Kidney (tissue), 14 donors: ENCODE data around the gene AMMECR1. TPM values are rescaled to one million over a fixed set of nuclear protein-coding genes. Genes with fewer than 3 reads are reported as not detected.

Experiments used
- DNase-seq, 5 donors: peaks; one replicate each; pipeline ENCODE4 v3.0.0-alpha.2; 2013 to 2020
- FAIRE-seq: peaks from 2 replicates; lab custom pipeline; 2012; peaks lifted over from hg19 to GRCh38; lab: Jason Lieb, UNC
- H3K27ac ChIP-seq, 2 donors: one replicate each; pipeline ENCODE4 v1.7.0; 2013; ENCODE audit warnings: low read depth in 2 of 2, low read length in 2 of 2, inconsistent platforms in 1 of 2
- H3K27me3 ChIP-seq: one replicate; pipeline ENCODE4 v1.7.1; 2013; ENCODE audit warnings: low read length, inconsistent platforms; ENCODE audit not compliant: control insufficient read depth, insufficient read depth
- H3K36me3 ChIP-seq, 3 donors: one replicate each; pipeline versions ENCODE4 v1.7.0 to v1.7.1; 2013; ENCODE audit warnings: low read length in 3 of 3, control low read depth in 1 of 3, inconsistent platforms in 1 of 3; ENCODE audit not compliant: insufficient read depth in 3 of 3, control insufficient read depth in 2 of 3
- H3K4me1 ChIP-seq, 3 donors: one replicate each; pipeline versions ENCODE4 v1.7.0 to v1.7.1; 2013; ENCODE audit warnings: low read length in 3 of 3, inconsistent platforms in 1 of 3, low read depth in 1 of 3; ENCODE audit not compliant: control insufficient read depth in 2 of 3, insufficient read depth in 2 of 3
- H3K4me3 ChIP-seq, 3 donors: one replicate each; pipeline versions ENCODE4 v1.7.0 to v1.8.1; 2013; ENCODE audit warnings: low read length in 3 of 3, control low read depth in 1 of 3, inconsistent platforms in 1 of 3
- H3K9ac ChIP-seq, 3 donors: one replicate each; pipeline versions ENCODE4 v1.7.0 to v1.7.1; 2013; ENCODE audit warnings: low read length in 3 of 3, control low read depth in 1 of 3, inconsistent platforms in 1 of 3
- H3K9me3 ChIP-seq, 3 donors: one replicate each; pipeline versions ENCODE4 v1.7.0 to v1.7.1; 2013; ENCODE audit warnings: low read length in 3 of 3, control low read depth in 1 of 3, inconsistent platforms in 1 of 3; ENCODE audit not compliant: control insufficient read depth in 2 of 3, insufficient read depth in 1 of 3
- CTCF ChIP-seq: IDR thresholded peaks from 3 replicates; pipeline ENCODE4 v1.5.1; 2012; ENCODE audit warnings: mild to moderate bottlenecking, moderate library complexity, borderline replicate concordance; ENCODE audit not compliant: insufficient read depth; ENCODE audit errors: extremely low read depth
- intact Hi-C: fragments of 100-400 bp; cut with DNase I; formaldehyde crosslinking; loops from one replicate; pipeline ENCODE4 v1.11.1; 2022
- polyA plus RNA-seq: library from polyadenylated mRNA; stranded (reverse); fragments of 350-450 nt; fragmentation: Illumina TruSeq; extraction: RNeasy Lipid Tissue Mini Kit (QIAGEN cat#74804); gene quantifications from one replicate; pipeline ENCODE4 v1.2.3, GENCODE V29; 2014; ENCODE audit warnings: low read depth, low replicate concordance; ENCODE audit not compliant: insufficient read depth
- total RNA-seq: library from RNA; stranded (reverse); fragmentation: NEBNext Ultra II Directional; extraction: Animal tissue kit (Norgen Biotek cat#: 25700); gene quantifications from one replicate; pipeline ENCODE4 v1.2.1, GENCODE V29; 2021
- donor health status: control.
- donor health status: control.
- donor health status: control.
- donor health status: control.
- donor health status: control.
- donor health status: DM: yes; HTN: yes; CAD: no.
- donor health status: Normal renal cell carcinoma (clear cell type).

The AMMECR1 gene
- total and polyA plus RNA-seq, 2 donors from 2014 or later: 4.4 to 11.0 TPM

GRCh38 chrX:110162131-110162530, 155.8 kb downstream of the AMMECR1 start:
- FAIRE-seq: no peak
- H3K36me3 ChIP-seq: no peaks in the 10 kb centered on the region
- H3K9ac ChIP-seq: no peak overlapping the region
- no peaks in the 10 kb centered on the region for H3K9me3 ChIP-seq
- H3K27me3 ChIP-seq: no peaks in the 10 kb centered on the region
- no peak overlapping the region for H3K4me3 ChIP-seq
- H3K27ac ChIP-seq: no peak overlapping the region
- no peak for DNase-seq
- H3K4me1 ChIP-seq: no peaks in the 10 kb centered on the region
- TF ChIP-seq CTCF: no peak
- intact Hi-C loops: no loop called here

GRCh38 chrX:110161361-110161686, 156.6 kb downstream of the AMMECR1 start:
- Histone ChIP-seq H3K27ac (no peak overlapping the region), H3K27me3 (no peaks in the 10 kb centered on the region), H3K9ac (no peak overlapping the region), H3K9me3 (no peaks in the 10 kb centered on the region), H3K4me3 (no peak overlapping the region), H3K4me1 (no peaks in the 10 kb centered on the region), H3K36me3 (no peaks in the 10 kb centered on the region)
- DNase-seq (no peak), FAIRE-seq (no peak)
- TF ChIP-seq CTCF: no peak
- intact Hi-C loops: no loop called here

- no peaks in the 10 kb centered on the region for H3K9me3 ChIP-seq
- H3K27me3 ChIP-seq: no peaks in the 10 kb centered on the region
- intact Hi-C loops: loop anchor here (5.0 kb wide), 1 partner anchor 252 kb away; no protein-coding TSS in a partner anchor
- H3K4me3 ChIP-seq: no peak overlapping the region
- no peaks in the 10 kb centered on the region for H3K36me3 ChIP-seq
- H3K4me1 ChIP-seq: no peaks in the 10 kb centered on the region
- H3K9ac ChIP-seq: no peak overlapping the region
- TF ChIP-seq CTCF: no peak
- DNase-seq (no peak), FAIRE-seq (no peak)
- no peak overlapping the region for H3K27ac ChIP-seq
Observed at GRCh38 chrX:110159865-110160264, 158.0 kb downstream of the AMMECR1 start.

GRCh38 chrX:110159235-110159634, 158.7 kb downstream of the AMMECR1 start:
- intact Hi-C loops: loop anchor here (5.0 kb wide), 1 partner anchor 253 kb away; no protein-coding TSS in a partner anchor

More at GRCh38 chrX:110159235-110159634, 158.7 kb downstream of the AMMECR1 start:
- Histone ChIP-seq H3K4me1 (no peaks in the 10 kb centered on the region), H3K36me3 (no peaks in the 10 kb centered on the region), H3K27me3 (no peaks in the 10 kb centered on the region), H3K9me3 (no peaks in the 10 kb centered on the region), H3K4me3 (no peak overlapping the region), H3K27ac (no peak overlapping the region), H3K9ac (no peak overlapping the region)
- TF ChIP-seq CTCF: no peak
- DNase-seq: no peak
- no peak for FAIRE-seq
